Astrocyte (in vitro differentiated cells and primary cell): Measurements from ENCODE around the gene BLTP3B.

Experiments
- EZH2 ChIP-seq: IDR thresholded peaks from 2 replicates; pipeline ENCODE4 v1.6.1; 2012; ENCODE audit warnings: mild to moderate bottlenecking, low read length, inconsistent platforms; ENCODE audit not compliant: insufficient read depth
- TF ChIP-seq, protein P1 (sequence below): IDR thresholded peaks from 2 replicates; pipeline ENCODE4 v1.5.1; 2011; ENCODE audit warnings: low read depth, mild to moderate bottlenecking, inconsistent platforms, low read length, moderate library complexity; ENCODE audit not compliant: insufficient read depth

- TF ChIP-seq EZH2: no peak
- TF ChIP-seq, protein P1, sequence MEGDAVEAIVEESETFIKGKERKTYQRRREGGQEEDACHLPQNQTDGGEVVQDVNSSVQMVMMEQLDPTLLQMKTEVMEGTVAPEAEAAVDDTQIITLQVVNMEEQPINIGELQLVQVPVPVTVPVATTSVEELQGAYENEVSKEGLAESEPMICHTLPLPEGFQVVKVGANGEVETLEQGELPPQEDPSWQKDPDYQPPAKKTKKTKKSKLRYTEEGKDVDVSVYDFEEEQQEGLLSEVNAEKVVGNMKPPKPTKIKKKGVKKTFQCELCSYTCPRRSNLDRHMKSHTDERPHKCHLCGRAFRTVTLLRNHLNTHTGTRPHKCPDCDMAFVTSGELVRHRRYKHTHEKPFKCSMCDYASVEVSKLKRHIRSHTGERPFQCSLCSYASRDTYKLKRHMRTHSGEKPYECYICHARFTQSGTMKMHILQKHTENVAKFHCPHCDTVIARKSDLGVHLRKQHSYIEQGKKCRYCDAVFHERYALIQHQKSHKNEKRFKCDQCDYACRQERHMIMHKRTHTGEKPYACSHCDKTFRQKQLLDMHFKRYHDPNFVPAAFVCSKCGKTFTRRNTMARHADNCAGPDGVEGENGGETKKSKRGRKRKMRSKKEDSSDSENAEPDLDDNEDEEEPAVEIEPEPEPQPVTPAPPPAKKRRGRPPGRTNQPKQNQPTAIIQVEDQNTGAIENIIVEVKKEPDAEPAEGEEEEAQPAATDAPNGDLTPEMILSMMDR: no peak
Observed at GRCh38 chr12:100114574-100114973, 28.1 kb downstream of the BLTP3B start.
